KOPT-K1 (cell line): Measurements from ENCODE around the gene MECP2.
A peak's percentile ranks its signal among the peaks of the same experiment; 100 is the strongest.

ENCODE experiments used
- H3K27ac ChIP-seq: fragments of 200-600 bp; sonication (generic); 2 replicates; pipeline ENCODE4 v1.5.1; 2016; ENCODE audit warnings: antibody characterized with exemption, mild to moderate bottlenecking, low read depth, low read length; ENCODE audit not compliant: poor library complexity, severe bottlenecking
- H3K36me3 ChIP-seq: fragments of 200-600 bp; sonication (generic); 2 replicates; pipeline ENCODE4 v1.5.1; 2017; ENCODE audit warnings: antibody characterized with exemption, mild to moderate bottlenecking, low read length, moderate library complexity; ENCODE audit not compliant: insufficient read depth
- H3K9me3 ChIP-seq: fragments of 200-600 bp; sonication (generic); 2 replicates; pipeline ENCODE4 v1.5.1; 2017; ENCODE audit warnings: antibody characterized with exemption, low read length, mild to moderate bottlenecking; ENCODE audit not compliant: insufficient read depth, poor library complexity, severe bottlenecking

Gene MECP2

DNA sequence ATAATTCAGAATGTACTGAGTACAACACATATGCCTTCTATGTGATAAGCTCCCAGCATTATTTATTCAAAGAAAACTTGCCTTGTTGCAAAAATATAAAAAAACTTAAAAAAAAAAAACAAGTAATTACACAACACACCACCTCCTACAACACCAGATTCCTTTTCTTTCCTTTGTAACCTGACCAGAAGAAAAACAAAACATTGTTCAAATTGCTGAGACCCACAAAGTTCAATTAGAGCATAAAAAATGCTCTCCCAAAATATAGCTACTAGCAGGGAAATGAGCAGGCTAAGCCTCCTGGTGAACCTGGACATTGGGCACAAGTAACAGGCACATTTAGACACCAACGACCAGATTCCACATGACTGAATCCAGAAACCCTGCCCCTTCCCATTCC lies 38.3 kb downstream of the MECP2 start:
- Histone ChIP-seq H3K27ac (no peak overlapping the region), H3K36me3 (peaks cover 14% of the 10 kb centered on the region), H3K9me3 (no peaks in the 10 kb centered on the region)

DNA sequence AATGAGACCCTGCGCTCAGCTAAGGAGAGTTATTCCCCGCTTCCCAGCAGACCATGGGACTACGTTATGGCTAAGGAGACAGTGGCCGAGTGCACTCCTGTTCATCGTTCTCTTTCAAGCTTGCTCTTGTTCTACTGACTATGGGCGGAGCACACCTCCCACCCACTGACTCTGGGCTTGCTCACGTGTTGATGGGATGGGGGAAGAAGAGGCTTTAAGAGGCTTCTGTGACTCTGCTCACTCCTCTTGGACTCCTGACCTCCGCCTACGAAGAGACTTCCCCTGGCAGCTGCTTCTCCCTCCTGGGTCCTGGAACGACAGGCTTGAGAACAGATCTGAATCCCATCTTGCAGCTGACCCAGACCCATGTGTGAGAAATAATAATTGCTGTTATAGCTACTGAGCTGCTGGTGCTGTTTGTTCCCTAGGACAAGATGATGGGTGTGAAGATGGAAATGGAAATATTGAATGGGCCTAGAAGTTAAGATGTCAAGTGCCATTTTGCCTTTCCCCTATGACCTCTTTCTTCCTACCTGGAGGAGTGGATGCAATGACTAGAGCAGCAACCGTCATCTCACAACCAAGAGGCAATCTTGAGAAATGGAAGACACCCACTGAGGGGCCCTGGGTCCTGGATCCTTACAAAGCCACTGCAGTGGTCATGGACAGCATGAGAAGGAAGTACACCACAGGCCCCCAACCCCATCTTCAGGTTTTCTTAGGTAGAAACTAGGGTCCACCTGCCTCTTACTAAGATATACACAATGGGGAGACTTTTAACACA lies 39.1 kb downstream of the MECP2 start:
- Histone ChIP-seq H3K9me3 (no peaks in the 10 kb centered on the region), H3K27ac (peak overlapping the region; percentile 59), H3K36me3 (peaks cover 17% of the 10 kb centered on the region)

DNA sequence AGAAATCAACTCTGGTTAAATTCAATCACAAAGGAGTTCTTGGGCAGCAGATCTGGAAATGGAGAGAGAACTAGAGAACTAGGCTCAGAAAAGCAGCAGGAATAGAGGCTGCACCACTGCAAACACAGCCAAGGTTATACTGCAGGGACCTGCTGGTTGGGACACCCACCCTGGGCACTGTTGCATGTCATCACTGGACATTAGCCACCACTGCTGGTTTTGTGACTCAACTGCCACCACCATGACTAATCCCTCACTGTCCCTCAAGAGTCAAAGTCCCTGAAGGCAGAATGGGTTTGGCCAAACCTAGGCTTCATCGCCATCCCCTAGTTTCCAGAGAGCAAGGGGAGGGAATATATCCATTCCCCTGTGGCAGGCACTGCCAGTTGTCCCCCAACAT lies 39.7 kb downstream of the MECP2 start:
- peaks cover 24% of the 10 kb centered on the region for H3K36me3 ChIP-seq
- H3K27ac ChIP-seq = peak overlapping the region; percentile 59
- H3K9me3 ChIP-seq = no peaks in the 10 kb centered on the region

DNA sequence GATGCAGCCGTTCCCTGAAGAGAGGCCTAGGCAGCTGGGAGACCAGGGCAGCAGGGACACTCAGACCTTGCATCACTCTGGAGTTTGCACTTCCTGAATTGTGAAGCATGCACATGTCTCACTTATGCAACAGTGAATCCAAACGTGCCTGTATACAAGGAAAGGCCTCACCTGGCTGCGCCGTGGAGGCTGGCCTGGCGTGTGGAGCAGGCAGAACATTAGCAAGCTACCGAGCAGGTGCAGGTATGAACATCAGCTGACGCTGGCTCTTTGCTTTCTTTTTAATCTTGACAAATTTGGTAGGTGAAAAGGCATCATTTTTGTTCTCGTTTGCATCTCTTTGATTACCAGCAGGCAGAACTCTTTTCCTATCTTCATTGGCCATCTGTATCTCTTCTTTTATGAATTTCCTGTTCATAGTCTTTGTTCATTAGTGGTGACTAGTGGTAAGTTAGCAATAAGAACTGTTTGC lies 40.7 kb downstream of the MECP2 start:
- peak overlapping the region; percentile 59 for H3K27ac ChIP-seq

DNA sequence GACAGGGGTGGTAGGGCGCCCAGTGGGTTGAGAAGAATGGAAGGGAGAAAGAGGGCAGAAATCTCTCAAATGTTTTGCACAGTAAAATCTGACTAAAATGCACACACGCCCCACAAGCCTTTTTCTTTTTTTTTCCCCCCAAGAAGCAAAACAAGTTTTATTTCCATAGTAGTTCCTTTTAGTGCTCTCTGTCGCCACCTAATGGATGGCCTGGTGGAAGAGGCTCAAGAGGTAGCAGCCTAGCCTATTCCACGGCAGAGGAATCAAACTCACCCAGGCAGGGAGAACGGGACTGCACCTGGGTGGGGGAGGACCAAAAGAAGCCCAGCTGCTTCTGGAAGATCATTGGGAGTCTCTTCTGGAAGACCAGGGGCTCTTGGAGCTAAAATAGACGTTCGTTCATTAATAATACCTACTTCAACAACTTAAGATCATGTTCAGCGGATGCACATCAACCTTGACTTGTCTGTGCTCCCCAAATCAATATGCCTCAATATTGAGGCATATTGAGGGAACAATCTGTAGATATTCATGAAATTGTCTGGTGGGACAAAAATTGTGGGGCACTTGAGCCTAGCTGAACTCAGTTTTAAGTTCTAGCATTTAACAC lies 46.2 kb downstream of the MECP2 start:
- Histone ChIP-seq H3K27ac (peak overlapping the region; percentile 28), H3K9me3 (no peaks in the 10 kb centered on the region), H3K36me3 (peaks cover 71% of the 10 kb centered on the region)

More for the DNA sequence above, 40.7 kb downstream of the MECP2 start:
- Histone ChIP-seq H3K9me3 (no peaks in the 10 kb centered on the region), H3K36me3 (peaks cover 30% of the 10 kb centered on the region)

DNA sequence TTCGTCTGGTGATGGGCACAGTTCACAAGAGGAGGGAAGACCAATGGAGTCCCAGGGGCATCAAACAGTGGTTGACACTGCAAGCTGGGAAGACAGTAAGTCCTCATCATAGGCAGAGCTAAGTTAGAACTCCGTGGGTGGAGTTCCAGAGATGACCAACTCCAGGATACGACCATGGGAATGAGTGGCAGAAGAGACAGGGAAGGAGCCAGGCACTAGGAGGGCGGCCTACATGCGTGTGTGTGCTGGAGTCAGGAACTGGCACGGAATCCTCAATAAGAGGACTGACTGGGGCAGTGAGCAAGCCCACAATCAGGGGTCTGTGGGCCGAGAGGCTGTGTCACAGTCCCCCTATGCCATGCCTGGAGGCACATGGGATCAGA lies 47.4 kb downstream of the MECP2 start:
- H3K36me3 ChIP-seq = peaks cover 68% of the 10 kb centered on the region
- no peaks in the 10 kb centered on the region for H3K9me3 ChIP-seq
- H3K27ac ChIP-seq = peak overlapping the region; percentile 28

DNA sequence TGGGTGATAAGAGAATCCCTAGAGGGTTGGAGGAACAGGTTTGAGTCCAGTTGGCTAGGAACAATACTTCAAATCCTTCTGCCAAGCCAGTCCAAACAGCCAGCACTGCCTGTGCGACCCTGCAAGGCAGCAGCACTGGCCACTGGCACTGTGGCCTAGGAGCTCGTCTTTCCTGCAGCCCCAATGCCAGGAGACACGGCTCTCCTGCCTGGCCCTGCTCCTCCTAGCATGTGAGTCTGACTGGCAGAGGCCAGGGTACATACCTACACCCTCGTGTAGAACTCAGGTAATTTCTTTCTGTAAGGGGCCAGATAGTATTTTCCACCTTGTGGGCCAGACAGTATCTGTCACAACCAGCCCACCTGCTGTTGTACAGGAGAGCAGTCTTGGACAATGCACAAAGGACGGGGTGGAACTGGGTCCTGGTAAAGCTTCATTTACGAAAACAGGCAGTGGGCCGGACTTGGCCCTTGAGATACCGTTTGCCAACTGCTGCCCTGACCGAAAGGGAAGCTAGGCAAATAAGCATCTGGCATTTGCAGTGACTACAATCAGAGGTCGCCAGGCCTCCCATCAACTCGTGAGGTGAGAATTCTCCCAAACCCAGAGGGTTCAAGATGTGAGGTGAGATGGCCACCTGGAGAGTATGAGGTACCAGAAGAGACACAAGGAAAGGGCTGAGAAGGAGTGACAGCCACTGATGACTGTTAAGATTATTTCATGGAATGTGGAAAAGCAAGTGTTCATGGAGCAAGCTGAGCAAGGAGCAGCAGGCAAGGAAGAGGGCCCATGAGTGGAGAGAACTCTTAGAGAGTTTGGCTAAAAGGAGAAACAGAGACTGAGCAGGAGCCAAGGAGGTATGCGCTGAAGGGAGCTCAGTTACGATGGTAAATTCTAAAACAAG lies 48.1 kb downstream of the MECP2 start:
- Histone ChIP-seq H3K36me3 (peaks cover 73% of the 10 kb centered on the region), H3K27ac (no peak overlapping the region)

DNA sequence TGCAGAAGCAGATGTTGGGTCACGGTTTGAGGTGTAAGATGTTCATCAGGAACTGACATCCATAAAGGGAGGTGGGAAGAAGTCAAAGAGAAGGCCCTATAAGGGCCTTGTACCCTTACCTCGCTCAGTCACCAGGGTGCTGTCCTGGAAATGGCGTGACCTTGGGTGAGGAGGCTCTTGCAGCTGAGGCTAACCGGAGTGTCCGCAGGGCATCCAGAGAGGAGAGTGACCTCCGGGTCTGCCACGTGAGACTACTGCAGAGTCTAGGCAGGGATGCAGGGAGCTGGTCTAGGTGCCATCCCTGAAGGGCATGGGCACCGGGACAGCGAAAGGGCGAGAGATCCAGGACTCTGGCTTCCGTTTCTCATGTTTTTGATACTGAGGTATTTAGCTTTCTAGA lies 49.1 kb downstream of the MECP2 start:
- H3K27ac ChIP-seq = no peak overlapping the region

More for the DNA sequence above, 48.1 kb downstream of the MECP2 start:
- H3K9me3 ChIP-seq = no peaks in the 10 kb centered on the region

DNA sequence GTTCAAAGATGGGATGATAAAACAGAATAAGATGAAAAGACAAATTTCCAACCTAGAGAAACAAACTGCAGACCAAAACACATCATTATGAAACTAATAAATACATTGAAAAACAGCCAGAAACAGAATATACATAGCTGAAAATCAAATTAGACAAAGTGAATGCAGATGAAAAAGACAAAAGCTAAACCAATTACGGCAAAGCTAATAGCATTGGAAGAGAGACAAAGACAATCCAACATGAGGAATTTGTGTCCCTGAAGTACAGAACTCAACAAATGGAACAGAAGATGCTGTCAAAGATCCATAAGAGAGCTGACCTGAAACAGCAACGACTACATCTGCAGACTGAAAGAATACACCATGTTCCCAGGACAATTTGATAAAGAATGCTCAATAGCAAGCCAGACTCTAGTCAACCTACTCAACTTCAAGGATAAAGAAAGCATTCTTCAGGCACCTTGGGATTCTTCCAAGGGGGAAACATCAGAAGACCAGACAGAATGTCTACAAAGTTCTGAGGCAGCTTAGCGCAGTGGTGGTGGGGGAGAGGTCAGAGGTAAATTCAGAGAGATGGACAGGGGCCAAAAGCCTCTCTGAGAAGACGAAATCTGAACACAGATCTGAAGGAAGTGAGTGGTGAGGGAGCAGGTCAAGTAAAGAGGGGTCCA lies 50.4 kb downstream of the MECP2 start:
- Histone ChIP-seq H3K9me3 (no peaks in the 10 kb centered on the region), H3K36me3 (peaks cover 84% of the 10 kb centered on the region), H3K27ac (no peak overlapping the region)

More for the DNA sequence above, 49.1 kb downstream of the MECP2 start:
- Histone ChIP-seq H3K36me3 (peaks cover 80% of the 10 kb centered on the region), H3K9me3 (no peaks in the 10 kb centered on the region)

DNA sequence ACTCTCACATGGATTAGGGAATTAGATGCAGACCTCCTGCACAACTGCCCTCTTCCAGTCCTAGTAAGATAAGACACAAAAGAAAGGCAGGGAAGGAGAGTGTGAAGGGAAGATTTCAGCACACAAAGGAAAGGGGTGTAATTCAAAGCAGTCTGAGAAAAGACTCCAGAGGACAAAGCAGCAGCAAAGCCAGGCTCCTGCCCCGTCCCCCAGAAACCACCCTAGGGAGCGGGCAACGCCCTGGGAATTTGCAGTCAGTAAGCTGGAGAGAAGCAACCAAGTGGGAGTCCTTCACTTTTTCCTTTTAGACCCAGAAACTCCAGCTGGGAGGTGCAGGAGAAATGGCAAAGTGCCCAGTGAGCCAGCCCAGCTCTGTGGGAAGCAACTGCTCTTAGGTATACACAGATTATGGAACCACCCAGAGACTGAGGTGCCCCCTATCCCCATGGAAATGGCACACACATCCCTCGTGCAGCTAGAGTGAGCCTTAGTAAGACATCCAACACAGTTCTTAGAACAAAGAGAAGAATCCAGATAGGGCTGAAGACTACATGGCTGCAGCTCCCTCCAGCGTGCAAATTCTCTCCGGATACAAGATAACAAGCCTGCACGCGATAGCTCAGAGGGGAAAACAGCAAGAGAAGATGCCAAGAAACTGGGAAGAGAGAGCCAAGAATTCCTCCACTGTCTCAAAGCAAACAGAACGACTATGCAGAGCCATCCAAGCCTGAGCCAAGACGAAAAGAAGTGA lies 51.3 kb downstream of the MECP2 start:
- no peak overlapping the region for H3K27ac ChIP-seq
- H3K9me3 ChIP-seq = no peaks in the 10 kb centered on the region
- peaks cover 82% of the 10 kb centered on the region for H3K36me3 ChIP-seq

DNA sequence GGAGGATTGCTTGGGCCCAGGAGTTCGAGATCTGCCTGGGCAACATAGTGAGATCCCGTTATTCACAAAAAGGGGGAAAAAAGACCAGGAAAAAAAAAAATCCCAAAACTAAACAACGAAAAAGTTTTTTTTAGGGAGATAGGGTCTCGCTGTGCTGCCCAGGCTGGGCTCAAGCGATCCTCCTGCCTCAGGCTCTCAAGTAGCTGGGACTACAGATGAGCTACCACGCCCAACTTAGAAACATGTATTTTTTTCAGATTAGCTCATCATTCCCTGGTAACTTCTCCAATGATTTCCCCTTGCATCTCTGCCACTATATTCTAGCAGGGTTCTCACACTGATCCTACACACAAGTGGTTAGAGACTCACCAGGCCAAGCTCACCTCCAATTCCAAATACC lies 53.4 kb downstream of the MECP2 start:
- H3K9me3 ChIP-seq = no peaks in the 10 kb centered on the region
- H3K27ac ChIP-seq = no peak overlapping the region
- peaks cover 73% of the 10 kb centered on the region for H3K36me3 ChIP-seq

DNA sequence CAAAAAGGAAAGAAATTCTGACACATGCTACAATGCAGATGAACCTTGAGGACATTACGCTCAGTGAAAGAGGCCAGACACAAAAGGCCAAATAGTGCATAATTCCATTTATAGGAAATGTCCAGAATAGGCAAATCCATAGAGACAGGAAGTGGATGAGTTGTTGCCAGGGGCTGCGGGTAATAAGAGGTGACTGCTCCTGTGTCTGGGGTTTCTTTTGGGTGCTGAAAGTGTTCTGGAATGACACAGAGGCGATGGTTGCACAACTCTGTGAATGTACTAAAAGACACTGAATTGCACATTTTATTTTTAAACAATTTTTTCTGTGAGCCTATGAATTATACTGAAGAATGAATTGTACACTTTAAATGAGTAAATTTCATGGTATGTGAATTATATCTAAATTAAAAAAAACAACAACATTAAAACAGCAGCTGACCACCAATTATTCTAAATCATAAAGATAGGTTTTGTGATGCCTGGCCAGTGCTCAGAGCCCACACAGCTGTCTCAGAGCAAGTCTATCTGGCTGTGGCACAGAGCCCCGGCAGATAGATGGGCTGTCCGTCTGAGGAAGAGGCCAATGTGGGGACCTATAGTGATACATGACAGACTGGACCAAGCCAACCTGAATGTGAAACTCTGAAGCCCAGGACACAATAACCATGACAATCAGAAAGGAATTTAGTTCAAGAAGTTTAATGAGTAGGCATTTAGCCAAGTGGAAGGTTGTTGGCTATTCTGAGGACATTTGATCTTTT lies 54.3 kb downstream of the MECP2 start:
- peaks cover 70% of the 10 kb centered on the region for H3K36me3 ChIP-seq
- H3K27ac ChIP-seq = no peak overlapping the region
- H3K9me3 ChIP-seq = no peaks in the 10 kb centered on the region

DNA sequence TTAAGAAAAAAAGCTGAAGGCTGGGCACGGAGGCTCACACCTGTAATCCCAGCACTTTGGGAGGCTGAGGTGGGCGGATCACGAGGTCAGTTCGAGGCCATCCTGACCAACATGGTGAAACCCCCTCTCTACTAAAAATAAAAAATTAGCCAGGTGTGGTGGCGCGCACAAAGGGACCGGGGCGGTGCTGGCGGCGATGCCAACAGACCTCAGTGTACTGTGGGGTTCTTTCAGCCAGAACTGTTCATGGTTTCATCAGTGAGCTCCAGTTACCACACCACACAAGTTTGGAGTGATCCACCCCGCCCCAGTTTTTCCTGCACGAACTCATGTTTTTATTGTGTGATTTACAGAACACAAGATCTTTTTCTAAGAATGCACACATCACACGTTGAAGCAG lies 56.7 kb downstream of the MECP2 start:
- no peaks in the 10 kb centered on the region for H3K9me3 ChIP-seq
- peaks cover 52% of the 10 kb centered on the region for H3K36me3 ChIP-seq
- no peak overlapping the region for H3K27ac ChIP-seq
